GM21529 (cell line): ENCODE data around the gene EPHB4.
"Not testable (repeated sequence)": the region's sequence is repeated elsewhere in the genome, so short reads cannot be mapped to it uniquely, and the experiment has no call there.

Experiments
- ATAC-seq: cut with Tn5 transposase; IDR thresholded peaks from one replicate; pipeline ENCODE4 v1.9.1; 2021; ENCODE audit not compliant: unreplicated experiment

EPHB4 gene

DNA sequence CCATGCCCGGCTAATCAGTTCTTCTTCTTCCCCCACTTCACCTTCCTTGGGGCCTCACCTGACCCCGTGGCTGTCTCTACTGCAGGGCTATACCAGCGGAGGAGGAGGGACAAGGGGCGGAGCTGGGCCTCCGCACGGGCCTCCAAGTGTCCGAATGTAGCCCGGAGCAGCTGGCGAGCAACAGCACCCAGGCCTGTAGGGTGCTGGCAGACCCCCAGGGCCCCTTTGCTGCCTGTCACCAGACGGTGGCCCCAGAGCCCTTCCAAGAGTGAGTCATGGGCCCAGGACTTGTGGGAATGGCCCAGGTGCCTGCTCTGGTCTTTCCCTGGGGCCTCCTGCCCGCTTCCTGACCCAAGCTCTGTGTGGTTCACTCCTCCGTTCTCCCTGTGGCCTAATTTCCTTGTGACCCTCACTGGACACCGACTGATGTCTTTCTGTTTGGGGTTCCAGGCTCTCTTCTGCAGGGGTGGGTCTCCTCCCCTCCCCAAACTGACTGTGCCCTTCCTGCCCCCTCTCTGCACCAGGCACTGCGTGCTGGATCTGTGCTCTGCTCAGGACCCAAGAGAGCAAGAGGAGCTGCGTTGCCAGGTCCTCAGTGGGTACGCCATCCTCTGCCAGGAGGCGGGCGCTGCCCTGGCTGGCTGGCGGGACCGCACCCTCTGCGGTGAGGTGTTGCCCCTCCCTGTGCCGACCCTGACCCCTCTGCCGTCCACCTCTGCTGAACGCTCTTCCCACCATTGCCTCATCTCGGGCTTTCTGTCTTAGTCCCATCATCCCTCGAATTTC is 35.2 kb downstream of the EPHB4 start:
- ATAC-seq = no peak

DNA sequence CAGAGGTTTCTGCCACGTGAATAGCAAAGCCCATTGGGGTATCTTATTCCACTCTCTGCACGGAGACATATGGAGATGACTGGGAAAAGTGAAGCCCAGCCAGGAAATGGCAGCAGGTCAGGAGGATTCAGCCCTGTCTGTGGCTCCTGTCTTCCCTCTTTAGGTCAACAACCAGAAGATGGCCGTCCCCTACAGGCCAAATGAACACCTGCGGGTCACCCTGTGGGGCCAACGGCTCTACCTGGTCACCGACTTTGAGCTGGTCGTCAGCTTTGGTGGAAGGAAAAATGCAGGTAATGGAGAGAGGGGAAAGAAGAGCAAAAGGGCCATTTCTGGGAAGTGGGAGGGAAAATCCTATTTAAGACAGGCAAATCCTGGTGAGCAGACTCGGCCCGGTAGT is 38.3 kb downstream of the EPHB4 start:
- ATAC-seq = no peak

DNA sequence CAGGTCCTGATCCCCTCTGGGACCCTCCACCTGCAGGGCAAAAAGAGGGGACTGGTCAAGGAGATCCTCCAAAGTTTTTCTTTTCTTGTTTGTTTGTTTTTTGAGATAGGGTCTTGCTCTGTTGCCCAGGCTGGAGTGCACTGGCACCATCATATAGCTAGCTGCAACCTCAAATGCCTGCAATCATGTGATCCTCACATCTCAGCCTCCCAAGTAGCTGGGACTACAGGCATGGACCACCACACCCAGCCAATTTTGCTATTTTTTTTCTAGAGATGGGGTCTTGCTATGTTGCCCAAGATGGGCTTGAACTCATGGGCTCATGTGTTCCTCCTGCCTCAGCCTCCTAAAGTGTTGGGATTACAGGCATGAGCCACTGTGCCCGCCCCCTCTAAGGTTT is 41.0 kb downstream of the EPHB4 start:
- no peak for ATAC-seq

DNA sequence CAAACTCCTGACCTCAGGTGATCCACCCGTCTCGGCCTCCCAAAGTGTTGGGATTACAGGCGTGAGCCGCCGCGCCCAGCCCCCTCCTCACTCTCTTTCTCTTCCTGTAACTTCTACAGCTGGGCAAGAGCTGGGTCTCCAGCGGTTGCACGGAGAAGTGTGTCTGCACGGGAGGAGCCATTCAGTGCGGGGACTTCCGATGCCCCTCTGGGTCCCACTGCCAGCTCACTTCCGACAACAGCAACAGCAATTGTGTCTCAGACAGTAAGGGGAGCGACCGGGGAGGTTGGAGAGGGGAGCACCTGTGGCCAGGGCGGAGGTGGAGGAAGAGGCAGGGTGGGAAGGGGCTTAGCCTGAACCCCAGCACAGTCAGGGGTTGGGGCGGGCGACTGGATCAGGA is 41.4 kb downstream of the EPHB4 start:
- no peak for ATAC-seq

DNA sequence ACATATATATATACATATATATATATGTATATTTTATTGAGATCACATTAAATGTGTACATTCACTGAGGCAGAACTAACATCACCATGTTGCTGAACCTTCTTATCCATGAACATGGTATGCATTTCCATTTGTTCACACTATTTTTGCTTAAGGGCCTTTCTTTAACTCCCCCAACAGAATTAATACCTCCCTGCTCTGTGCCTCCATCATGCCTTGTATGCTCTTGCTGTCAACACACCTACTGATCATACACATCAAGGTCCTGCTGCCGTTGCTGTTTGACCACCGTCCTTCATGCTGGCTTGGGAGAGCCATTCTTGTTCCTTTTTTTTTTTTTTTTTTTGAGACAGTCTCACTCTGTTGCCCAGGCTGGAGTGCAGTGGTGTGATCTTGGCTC is 43.5 kb downstream of the EPHB4 start:
- ATAC-seq = no peak

DNA sequence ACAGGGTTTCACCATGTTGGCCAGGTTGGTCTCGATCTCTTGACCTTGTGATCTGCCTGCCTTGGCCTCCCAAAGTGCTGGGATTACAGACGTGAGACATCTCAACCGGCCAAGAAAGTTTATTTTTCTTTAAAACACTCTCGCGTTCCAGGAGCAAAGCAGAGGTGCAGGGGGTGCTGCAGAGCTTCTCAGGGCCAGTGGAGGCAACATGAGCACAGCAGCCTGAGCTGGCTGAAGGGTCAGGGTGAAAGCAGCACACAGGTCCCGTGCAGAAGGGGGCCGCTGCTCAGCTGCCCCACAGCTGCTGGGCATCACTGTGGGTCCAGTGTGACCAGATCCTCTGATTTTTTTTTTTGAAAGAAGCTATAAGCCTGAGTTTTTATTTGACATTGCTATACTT is 46.1 kb downstream of the EPHB4 start:
- ATAC-seq = no peak

DNA sequence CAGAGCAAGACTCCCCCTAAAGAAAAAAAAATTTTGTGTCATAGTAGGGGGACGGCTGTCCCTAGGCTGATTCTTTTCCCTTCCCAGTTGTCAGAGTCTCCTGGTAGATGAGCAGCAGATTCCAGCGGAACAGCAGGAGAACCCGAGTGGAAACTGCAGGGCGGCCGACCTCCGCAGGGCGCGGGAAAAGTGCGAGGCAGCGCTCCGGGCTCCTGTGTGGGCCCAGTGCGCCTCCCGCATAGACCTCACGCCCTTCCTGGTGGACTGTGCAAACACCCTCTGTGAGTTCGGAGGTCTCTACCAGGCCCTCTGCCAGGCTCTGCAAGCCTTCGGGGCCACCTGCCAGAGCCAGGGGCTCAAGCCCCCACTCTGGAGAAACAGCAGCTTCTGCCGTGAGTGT is 48.0 kb downstream of the EPHB4 start:
- ATAC-seq = no peak

DNA sequence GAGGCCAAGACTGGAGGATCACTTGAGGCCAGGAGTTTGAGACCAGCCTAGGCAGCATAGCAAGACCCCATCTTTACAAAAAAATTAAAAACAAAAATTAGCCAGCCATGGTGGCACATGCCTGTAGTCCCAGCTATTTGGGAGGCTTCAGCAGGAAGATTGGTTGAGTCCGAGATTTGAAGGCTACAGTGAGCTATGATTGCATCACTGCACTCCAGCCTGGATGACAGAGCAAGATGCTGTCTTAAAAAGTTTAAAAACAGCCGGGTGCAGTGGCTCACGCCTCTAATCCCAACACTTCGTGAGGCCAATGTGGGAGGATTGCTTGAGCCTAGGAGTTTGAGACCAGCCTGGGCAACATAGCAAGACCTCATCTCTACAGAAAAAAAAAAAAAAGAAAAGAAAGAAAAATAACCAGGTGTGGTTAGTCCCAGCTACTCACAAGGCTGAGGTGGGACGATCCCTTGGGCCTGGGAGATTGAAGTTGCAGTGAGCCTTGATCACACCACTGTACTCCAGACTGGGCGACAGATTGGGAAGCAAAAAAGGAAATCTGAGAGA is 49.2 kb downstream of the EPHB4 start:
- ATAC-seq = no peak

DNA sequence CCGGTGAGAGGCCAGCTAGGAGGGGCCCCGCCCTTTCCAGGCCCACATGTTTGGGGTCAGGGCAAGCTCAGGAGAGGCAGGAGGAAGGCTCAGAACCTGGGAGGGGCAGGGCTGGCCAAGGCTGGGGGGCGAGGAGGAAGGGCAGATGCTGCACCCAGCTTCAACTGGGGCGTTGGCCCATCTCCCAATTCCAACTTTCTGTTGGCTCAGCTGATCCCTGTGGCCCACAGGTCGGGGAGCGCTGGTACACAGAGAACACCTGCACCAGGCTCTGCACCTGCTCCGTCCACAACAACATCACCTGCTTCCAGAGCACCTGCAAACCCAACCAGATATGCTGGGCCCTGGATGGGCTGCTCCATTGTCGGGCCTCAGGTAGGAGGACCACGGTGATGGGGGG is 53.8 kb downstream of the EPHB4 start:
- no peak for ATAC-seq

DNA sequence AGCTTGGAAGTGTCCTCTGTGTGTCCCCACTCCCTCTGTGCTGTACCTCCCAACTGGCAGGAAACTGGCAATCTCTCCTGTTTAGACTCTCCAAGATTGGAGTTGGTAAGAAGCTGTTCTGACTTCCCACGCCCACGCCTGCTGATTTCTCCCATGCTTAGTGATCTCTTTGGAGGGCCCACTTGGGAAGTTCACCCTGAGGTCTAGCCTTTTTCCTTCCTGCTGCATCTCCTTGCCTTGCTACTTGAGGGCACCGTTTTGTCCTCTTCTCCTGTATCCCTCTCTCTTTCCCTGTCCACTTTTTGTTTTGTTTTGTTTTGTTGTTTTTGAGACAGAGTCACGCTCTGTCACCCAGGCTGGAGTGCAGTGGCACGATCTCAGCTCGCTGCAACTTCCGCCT is 58.5 kb downstream of the EPHB4 start:
- no peak for ATAC-seq

DNA sequence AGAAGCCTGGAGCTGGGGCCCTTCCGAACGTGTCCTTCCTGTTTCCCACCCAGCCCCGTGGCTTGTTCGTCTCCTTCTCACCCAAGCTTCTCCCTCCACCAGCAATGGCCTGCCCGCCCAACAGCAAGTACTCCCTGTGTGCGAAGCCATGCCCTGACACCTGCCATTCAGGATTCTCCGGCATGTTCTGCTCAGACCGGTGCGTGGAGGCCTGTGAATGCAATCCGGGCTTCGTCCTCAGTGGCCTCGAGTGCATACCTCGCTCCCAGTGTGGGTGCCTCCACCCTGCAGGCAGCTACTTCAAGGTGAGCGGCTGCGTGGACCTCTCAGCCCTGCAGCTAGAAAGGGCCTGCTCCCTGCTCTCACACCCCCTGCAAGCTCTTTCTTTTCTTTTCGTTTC is 62.1 kb downstream of the EPHB4 start:
- ATAC-seq = no peak

DNA sequence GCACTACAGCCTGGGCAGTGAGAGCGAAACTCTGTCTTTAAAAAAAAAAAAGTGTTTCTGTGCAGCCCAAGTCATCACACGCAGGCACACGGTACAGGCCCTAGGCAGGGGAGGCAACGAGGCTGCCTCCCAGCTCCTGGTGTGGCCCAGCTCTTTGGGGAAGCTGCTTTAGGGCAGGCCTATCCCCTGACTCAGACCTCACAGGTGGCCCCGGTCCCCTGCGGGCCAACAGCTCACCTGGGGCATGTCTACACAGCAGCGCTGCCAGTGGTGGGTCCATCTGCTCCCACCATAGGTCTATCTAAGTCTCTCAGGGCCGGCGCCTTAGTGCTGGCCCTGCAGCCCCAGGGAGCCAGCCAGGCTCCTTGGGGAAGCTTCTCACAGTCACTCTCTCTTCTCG is 62.5 kb downstream of the EPHB4 start:
- no peak for ATAC-seq

DNA sequence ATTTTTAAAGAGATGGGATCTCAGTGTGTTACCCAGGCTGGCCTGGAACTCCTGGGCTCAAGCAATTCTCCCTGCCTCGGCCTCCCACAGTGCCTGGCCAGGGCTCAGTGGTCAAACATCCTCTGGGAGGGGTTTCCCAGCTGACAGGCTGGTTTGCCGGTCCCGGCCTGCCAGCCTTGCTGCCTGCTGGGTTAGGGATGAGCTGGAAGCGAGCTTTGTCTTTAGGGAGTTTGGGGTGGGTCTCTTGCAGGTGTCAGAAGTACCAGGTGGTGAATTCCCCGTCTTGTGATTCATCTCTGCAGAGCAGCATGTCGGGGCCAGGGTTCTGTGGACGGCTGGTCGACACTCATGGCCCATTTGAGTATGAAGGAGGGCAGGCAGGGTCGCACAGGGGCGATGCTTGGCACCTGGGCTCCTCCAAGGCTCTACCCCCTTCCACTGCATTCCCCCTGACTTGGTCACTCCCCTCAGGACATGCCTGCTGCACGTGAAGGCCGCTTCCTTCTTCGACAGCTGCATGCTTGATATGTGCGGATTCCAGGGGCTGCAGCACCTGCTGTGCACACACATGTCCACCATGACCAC is 63.7 kb downstream of the EPHB4 start:
- ATAC-seq = no peak

DNA sequence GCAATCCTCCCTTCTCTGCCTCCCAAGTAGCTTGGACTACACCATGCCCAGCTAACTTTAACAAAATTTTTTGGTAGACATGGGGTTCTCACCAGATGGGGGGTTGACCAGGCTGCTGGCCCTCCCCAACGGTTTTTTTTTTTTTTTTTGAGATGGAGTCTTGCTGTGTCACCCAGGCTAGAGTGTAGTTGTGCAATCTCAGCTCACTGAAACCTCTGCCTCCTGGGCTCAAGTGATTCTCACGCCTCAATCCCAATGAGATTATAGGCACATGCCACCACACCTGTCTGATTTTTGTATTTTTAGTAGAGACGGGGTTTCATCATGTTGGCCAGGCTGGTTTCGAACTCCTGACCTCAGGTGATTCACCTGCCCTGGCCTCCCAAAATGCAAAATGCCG is 64.5 kb downstream of the EPHB4 start:
- ATAC-seq = not testable (repeated sequence)

DNA sequence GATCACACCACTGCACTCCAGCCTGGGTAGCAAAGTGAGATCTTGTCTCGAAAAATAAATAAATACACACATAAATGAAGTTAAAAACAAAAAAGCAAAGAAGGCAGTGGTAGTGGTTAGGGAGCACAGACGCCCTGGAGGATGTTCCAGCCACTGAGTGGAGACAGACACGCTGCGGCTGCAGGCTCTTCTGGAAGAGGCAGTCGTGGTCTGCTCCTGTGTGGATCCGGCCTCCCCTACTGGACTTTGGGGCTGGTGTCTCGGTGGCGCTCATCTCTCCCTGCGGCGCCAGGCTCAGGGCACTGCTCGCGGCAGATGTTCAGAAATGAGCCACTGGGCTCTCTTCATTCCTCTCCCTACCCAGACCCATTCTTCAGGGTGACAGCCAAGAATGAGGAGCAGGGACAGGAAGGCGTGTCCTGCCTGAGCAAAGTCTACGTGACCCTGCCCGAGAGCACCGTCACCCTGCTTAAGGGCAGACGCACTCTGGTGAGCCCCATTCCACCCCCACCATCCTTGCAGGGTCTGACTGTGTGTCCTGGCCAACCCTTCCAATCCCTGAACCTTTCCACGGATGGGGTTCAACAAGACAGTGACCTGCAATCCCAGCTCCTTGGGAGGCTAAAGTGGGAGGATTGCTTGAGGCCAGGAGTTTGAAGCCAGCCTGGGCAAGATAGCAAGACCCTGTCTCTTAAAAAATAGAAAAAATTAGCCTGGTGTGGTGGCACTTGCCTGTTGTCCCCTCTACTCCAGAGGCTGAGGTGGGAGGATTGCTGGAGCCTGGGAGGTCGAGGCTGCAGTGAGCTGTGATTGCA is 67.8 kb downstream of the EPHB4 start:
- ATAC-seq = no peak

DNA sequence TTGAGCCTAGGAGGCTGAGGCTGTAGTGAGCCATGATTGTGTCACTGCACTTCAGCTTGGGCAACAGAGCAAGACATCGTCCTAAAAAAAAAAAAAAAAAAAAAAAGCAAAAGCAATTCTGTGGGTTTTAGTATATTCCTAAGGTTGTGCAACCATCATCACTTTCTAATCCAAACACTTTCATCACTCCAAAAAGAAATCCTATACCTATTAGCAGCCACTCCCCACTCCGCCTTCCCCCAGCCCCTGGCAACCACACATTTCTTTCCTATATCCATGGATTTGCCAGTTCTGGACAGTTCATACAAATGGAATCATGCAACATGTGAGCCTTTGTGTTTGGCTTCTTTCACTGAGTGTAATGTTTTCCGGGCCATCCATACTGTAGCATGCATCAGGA is 73.6 kb downstream of the EPHB4 start:
- no peak for ATAC-seq

DNA sequence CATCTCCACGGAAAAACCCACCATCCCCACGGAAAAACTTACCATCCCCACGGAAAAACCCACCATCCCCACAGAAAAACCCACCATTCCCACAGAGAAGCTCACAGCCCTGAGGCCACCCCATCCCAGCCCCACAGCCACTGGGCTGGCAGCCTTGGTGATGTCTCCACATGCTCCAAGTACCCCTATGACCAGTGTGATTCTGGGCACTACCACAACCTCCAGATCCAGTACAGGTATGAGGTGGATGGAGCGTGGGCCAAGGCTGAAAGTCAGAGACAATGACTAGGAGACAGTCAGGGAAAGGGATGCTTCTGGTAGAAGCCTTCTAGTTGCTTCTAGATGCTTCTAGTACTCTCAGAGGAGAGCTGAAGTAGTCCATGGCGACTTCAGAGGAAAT is 74.3 kb downstream of the EPHB4 start:
- no peak for ATAC-seq
